ENCODE results near the gene MICAL2. TPM values are rescaled to one million over a fixed set of nuclear protein-coding genes. Genes with fewer than 3 reads are reported as not detected.

The MICAL2 gene
- total RNA-seq, 1 donor from 2014 or later, result 197 TPM

- Histone ChIP-seq H3K4me3 (no peak overlapping the region), H3K4me1 (peaks cover 52% of the 10 kb centered on the region), H3K27me3 (no peaks in the 10 kb centered on the region), H3K9me3 (no peaks in the 10 kb centered on the region), H3K27ac (no peak overlapping the region), H3K36me3 (peaks cover 53% of the 10 kb centered on the region)
- ATAC-seq (no peak), DNase-seq (no peak)
- intact Hi-C loops (cut with DNase I), result no loop called here
- no peak for TF ChIP-seq CTCF (IDR thresholded peaks at IDR 0.05)
Observed at GRCh38 chr11:12226093-12226492, 115.7 kb downstream of the MICAL2 start.

DNA sequence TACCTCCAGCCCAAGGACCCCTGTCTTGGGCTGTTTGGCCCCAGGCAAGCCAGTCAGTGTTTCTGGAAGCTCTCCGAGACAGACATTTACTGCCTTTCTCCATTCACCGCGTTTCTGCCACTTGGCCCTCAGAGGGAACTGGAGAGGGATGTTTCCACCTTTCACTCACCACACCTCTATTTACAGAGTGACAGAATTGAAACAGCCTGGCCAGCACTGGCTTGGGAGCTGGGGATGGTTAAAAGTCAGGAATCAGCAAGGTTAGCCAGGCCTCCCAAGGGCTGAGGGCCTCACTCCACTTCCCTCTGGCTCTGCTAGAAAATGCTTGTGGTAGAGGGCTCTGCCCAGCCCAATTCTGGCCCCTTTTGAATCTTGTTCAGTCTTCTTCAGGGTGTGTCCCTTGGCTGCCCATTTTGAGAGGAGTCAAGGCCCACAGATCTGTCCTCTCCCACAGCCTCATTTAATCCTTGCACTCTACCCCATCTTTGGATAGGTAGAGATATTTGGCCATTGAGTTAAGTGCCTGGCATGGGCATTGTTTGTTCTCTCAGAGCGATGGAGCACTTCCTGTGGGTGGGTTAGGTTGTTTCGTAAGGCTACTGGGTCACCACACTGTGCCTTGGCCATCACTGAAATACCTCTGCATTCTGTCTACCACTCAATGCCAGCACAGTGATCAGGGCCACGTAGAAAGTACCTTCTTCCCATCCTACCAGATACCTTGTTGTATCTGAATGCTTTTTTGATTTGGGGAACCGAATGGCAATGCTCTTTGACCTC is 119.2 kb downstream of the MICAL2 start:
- intact Hi-C loops (cut with DNase I), result no loop called here
- DNase-seq, result no peak
- Histone ChIP-seq H3K4me3 (no peak overlapping the region), H3K27ac (peak overlapping the region; percentile 78), H3K36me3 (peaks cover 46% of the 10 kb centered on the region), H3K27me3 (no peaks in the 10 kb centered on the region), H3K4me1 (peaks cover 17% of the 10 kb centered on the region), H3K9me3 (no peaks in the 10 kb centered on the region)
- no peak for TF ChIP-seq CTCF (IDR thresholded peaks at IDR 0.05)
- ATAC-seq, result peak; percentile 82

GRCh38 chr11:12232160-12232559 is 121.8 kb downstream of the MICAL2 start:
- Histone ChIP-seq H3K27ac (peak overlapping the region; percentile 8), H3K4me3 (no peak overlapping the region), H3K36me3 (peaks cover 30% of the 10 kb centered on the region), H3K9me3 (no peaks in the 10 kb centered on the region), H3K27me3 (no peaks in the 10 kb centered on the region), H3K4me1 (peaks cover 16% of the 10 kb centered on the region)
- no peak for DNase-seq
- intact Hi-C loops (cut with DNase I), result no loop called here
- no peak for TF ChIP-seq CTCF (IDR thresholded peaks at IDR 0.05)
- ATAC-seq, result no peak

DNA sequence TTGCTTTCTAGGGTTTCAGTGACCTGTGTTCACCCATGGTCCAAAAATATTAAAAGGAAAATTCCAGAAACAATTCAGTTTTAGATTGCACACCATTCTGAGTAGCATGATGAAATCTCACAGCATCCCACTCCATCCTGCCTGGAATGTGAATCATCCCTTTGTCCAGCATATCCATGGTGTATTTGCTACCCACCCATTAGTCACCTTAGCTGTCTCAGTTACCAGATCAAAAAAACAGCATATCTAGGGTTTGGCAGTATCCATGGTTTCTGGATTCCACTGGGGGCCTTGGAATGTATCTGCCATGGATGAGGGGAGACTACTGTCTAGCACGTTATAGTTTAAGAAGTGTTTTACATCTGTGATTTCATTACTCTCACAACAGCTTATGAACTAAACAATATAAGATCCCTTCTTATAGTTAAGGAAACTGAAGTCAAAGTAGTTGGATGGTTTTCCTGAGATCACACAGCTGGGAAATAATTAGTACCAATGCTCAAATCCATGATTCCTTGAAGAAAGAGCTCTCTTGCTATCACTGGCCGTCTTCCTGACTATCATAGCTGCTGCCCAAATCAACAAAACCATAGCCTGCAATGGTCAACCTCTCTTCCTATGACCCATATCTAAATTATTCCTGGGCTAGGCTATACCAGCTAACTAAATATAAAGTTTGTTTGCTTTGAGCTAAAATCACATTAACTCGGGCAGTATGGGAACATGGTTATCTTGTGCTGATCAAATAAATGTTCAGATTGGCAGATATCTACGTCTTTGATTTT is 122.6 kb downstream of the MICAL2 start:
- ATAC-seq, result no peak
- H3K27me3 ChIP-seq, result no peaks in the 10 kb centered on the region
- no peak for TF ChIP-seq CTCF (IDR thresholded peaks at IDR 0.05)
- no peaks in the 10 kb centered on the region for H3K9me3 ChIP-seq
- H3K36me3 ChIP-seq, result peaks cover 21% of the 10 kb centered on the region
- H3K4me1 ChIP-seq, result peaks cover 16% of the 10 kb centered on the region
- DNase-seq, result no peak
- no peak overlapping the region for H3K27ac ChIP-seq
- no peak overlapping the region for H3K4me3 ChIP-seq
- intact Hi-C loops (cut with DNase I), result no loop called here

DNA sequence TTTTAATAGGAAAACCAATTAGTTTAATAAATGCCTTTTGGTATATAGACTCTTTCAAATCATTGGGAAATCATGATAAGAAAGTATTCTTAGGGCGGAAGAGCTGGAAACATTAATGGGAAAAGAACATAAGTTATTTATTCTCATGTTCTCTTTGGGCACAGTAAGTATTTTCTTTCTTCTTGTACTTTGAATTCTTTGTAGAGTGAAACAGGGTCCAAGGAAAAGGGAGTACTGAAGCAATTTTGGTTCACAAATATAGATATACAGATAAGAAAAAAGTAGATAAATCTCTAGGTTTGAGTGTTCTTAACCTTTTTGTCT is 123.2 kb downstream of the MICAL2 start:
- H3K27ac ChIP-seq, result peak overlapping the region; percentile 17
- H3K4me3 ChIP-seq, result no peak overlapping the region
- DNase-seq (no peak), ATAC-seq (no peak)
- H3K36me3 ChIP-seq, result peaks cover 16% of the 10 kb centered on the region
- intact Hi-C loops (cut with DNase I), result no loop called here
- H3K27me3 ChIP-seq, result no peaks in the 10 kb centered on the region
- TF ChIP-seq CTCF (IDR thresholded peaks at IDR 0.05), result no peak
- no peaks in the 10 kb centered on the region for H3K9me3 ChIP-seq
- H3K4me1 ChIP-seq, result peaks cover 16% of the 10 kb centered on the region

All from upper lobe of right lung (tissue), 1 donor.